Caki2 (cell line): ENCODE results near the gene PIP5KL1. TPM values are rescaled to one million over a fixed set of nuclear protein-coding genes. Genes with fewer than 3 reads are reported as not detected.

Source experiments
- DNase-seq: peaks from one replicate; pipeline ENCODE4 v3.0.0-alpha.2; 2015; ENCODE audit warnings: low read depth
- in situ Hi-C: cut with HindIII; loops from 2 replicates; pipeline ENCODE4 v1.10.0; 2016; ENCODE audit warnings: low sequenced_read_pairs, low pct_unique_long_range_greater_than_20kb, mixed read lengths
- total RNA-seq: library from RNA; depleted of rRNA; stranded (reverse); fragments of >200 nt; shearing (Covaris generic); gene quantifications from 2 replicates; pipeline ENCODE4 v1.2.3, GENCODE V29; 2014; ENCODE audit warnings: low replicate concordance

The PIP5KL1 gene
- total RNA-seq, 1 experiment from 2014 or later = 6.2 TPM

GRCh38 chr9:127954831-127955293, 24.3 kb upstream of the PIP5KL1 start:
- DNase-seq = no peak
- in situ Hi-C loops = no loop called here

- in situ Hi-C loops = no loop called here
- DNase-seq = no peak
Observed at GRCh38 chr9:127953768-127954505, 23.4 kb upstream of the PIP5KL1 start.

GRCh38 chr9:127953154-127953553, 22.6 kb upstream of the PIP5KL1 start:
- in situ Hi-C loops = no loop called here
- no peak for DNase-seq

DNA sequence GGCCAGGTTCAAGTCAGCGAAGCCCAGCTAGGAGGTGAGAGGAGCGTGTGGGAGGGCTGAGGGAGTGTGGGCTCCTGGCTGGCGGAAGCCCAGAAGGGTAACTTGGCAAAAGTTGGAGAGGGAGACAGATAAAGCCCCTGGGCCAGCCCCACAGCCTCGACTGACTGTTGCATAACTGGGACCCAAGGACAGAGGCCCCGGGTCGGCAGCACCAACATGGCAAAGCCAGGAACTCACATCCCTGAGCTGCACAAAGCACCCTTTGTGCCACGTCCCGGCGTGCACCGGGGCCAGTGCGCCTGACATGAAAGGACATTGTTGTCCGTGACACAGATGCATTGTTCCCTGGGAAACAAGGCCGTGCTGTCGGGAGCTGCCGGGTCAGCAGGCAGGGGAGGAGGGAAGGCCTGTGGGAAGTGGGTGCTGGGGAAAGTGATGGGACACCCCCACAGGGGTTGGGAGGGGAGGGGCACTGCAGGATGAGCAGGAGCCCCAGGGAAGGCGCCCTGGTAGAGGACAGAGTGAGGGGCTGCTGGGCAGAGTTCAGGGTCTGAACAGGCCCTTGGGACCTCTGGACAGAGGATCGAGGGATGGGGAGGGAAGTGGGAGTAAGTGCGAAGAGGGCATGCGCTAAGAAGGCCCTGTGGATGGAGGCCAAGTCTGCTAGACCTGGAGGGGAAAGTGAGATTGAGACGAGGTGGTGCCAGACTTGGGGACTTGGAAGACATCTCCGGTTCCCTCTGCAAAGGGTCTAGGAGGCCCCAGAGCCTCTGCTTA, 20.1 kb upstream of the PIP5KL1 start:
- DNase-seq = no peak
- in situ Hi-C loops = no loop called here

DNA sequence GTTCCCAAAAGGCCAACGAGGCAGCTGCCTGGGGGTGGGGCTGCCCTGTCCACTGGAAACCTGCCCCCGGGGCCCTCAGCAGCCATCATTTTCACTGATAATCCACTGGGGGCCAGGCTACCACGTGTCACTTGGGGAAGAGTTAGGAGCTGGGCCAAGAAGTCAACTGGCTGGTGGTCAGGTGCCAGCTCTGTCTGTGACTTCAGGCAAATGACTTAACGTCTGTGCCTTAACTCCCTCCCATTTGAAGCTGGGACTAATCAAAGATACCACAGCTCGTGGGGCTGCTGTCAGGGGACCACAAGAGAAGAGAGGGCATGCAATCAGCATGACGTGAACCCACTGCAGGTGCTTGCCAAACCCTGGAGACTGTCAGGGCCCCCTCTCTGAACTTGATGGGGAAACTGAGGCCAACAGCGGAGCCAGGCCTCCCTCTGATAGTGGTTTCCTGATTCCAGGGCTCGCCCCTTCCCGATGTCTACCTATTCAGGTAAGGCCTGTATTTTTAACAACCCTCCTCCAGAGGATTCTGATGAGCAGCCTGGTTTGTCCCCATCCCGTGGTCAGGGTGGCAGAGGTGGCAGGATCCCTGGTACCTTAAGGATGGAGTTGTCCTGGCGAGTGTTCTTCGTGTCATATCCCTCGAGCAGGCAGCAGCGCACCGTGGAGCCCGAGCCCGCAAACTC, 19.4 kb upstream of the PIP5KL1 start:
- no peak for DNase-seq
- in situ Hi-C loops = no loop called here

DNA sequence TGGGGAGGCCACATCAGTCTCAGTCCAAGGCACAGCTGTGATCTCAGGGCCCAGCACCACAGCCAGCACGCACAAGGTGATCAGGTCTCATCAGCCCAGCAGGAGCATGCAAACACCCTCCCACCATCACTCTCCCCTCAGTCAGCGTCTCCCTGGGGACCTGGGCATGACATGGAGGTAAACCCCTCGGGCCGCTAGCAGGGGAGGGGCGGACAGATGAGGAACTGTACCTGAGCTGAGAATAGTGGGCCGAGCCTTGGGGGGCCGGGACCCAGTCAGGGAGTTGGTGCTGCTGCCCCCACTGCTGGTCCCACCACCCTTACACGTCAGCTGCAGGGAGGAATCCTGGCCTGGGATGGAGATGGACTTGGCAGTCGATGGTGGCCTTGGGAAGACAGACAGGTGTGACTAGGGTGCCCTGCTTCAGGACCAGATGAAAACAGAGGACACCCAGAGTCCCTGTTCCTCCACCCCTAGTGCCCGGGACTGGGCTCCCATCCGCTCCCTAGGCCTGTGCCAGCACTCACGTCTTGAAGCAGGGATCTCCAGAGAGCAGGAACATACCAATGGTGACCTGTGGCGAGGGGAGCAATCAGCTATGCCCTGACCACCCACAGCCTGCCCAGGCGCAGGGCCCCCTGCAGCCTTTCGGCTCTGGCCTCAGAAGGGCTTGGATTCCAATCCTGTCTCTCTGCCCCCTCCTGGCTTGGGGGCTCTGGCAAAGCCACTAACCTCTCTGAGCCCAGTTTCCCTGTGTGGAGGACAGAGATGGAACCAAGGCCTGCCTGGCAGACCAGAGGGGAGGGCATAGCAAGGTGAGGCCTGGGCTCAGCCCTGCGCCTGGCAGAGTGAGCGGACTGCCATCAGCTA, 17.5 kb upstream of the PIP5KL1 start:
- DNase-seq = no peak
- in situ Hi-C loops = no loop called here

DNA sequence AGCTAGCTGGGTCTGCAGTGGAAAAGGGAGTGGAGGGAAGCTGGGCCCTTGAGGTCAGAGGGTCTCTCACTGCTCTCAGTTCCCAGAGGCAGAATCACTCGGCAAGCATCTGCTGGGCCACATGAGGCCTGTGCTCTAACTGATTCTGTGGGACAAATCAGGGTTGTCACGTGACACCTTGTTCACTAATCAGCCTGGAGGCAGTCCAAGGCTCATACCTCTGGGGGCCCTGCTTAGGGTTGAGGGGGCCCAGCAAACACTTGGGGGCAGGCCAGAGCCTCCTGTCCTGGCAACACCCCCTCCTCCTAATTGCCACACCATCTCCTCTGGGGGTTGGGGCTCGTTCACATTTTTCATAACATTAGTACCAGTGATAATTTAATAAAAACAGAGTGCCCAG, 16.2 kb upstream of the PIP5KL1 start:
- in situ Hi-C loops = no loop called here
- no peak for DNase-seq

- in situ Hi-C loops = no loop called here
- DNase-seq = no peak
Observed at GRCh38 chr9:127945942-127946341, 15.4 kb upstream of the PIP5KL1 start.

- in situ Hi-C loops = no loop called here
- DNase-seq = no peak
Observed at GRCh38 chr9:127945338-127945737, 14.8 kb upstream of the PIP5KL1 start.

- DNase-seq = no peak
- in situ Hi-C loops = no loop called here
Observed at GRCh38 chr9:127944586-127945218, 14.1 kb upstream of the PIP5KL1 start.

GRCh38 chr9:127943731-127944144, 13.2 kb upstream of the PIP5KL1 start:
- peak; percentile 62 for DNase-seq
- in situ Hi-C loops = no loop called here

- DNase-seq = no peak
- in situ Hi-C loops = no loop called here
Observed at GRCh38 chr9:127943011-127943662, 12.6 kb upstream of the PIP5KL1 start.

GRCh38 chr9:127942216-127943010, 11.8 kb upstream of the PIP5KL1 start:
- in situ Hi-C loops = no loop called here
- no peak for DNase-seq

GRCh38 chr9:127941961-127942215, 11.3 kb upstream of the PIP5KL1 start:
- in situ Hi-C loops = no loop called here

DNA sequence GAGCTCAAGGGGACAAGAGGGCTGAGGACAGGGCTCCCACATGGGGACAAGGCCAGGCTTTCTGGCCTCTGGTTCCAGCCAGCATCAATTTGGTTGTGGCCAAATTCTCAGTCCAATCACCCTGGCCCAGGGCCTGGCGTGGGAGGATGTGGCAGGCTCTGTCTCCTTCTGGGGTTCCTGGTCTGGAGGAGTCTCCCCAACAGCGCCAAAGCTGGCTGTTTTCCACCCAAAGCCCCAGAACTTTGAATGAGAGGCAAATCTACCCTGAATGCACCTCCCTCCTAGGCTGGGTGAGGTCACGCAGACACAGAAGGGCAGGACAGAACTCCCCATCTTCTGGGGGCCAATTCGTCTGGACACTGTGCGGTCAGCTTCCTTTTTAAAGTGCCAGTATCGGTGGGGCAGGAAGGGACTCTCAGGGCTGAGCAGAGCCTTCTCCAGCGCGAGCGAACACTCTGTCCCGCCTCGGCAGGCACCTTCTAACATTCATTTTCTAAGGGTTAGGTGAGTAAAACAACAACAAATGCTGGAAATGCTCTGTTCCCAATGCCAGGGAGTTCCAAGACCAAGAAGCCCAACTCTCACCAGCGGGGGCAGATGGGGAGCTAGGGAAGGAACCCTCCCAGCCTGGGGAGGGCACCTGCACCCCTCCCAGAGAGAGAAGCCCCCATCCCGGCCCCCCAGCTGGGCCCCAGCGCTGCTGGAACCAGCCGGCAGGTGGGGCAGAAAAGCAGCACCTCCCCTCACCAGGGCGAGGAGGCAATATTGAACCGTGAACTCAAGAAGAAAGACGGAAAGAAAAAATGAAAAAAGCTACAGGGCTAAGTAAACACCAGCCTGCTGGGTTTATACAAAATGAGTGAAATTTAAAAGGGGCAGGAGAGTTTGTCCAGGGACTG, 10.7 kb upstream of the PIP5KL1 start:
- in situ Hi-C loops = no loop called here
- no peak for DNase-seq

More at GRCh38 chr9:127941961-127942215, 11.3 kb upstream of the PIP5KL1 start:
- DNase-seq = no peak

GRCh38 chr9:127940593-127940992, 10.0 kb upstream of the PIP5KL1 start:
- no peak for DNase-seq
- in situ Hi-C loops = no loop called here
